Measurements from ENCODE around the gene SERPINB2. TPM values are rescaled to one million over a fixed set of nuclear protein-coding genes. Genes with fewer than 3 reads are reported as not detected.
A peak's percentile ranks its signal among the peaks of the same experiment; 100 is the strongest.
"Not testable (repeated sequence)": the region's sequence is repeated elsewhere in the genome, so short reads cannot be mapped to it uniquely, and the experiment has no call there.

Gene SERPINB2
- total RNA-seq, 3 donors from 2014 or later (not counting 1 experiment from before 2014, with no cell fraction given) = 1.4 to 9.0 TPM; not detected in 1

DNA sequence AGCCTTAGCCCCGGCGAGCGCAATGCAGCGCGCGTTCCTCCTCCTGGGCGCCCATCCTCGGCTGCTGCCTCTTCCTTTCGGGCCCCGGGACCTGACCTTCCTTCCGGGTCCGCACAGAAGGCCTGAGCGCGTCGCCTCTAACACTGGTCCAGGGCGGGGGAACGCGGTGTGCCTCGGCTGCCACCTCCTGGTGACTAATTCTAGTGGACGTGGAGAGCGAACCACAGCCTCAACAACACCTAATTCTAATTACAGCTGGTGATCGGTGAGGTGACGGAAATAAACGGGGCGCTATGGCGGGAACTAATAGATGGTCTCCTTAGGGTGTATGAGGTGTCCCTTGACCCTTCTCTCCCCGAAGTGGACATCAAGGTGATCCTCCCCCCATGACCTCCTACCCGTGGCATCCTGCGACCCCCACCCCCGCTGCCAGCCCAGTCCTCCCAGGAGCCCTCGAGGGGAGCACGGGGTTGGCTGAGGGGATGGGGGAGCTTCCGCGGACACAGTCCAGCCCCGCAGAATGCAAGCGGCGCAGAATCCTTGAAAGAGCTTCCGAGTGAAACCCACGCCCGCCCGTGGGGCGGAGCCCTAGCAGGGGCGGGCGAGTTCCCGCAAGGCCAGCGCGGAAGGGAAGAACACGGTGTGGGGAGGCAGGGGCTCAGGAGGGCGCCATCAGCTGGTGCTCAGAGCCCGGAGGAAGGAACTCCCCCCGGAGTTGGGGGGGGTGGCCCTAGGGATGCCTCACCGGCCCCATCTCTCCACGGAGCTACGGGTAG, 48.8 kb downstream of the SERPINB2 start:
- Mint-ChIP-seq H3K27ac (peak overlapping the region in 1 of 2 donors; percentile 44), H3K27me3 (ENCODE audit: low read depth in 2 of 2) (no peaks in the 10 kb centered on the region), H3K36me3 (no peaks in the 10 kb centered on the region), H3K9me3 (no peaks in the 10 kb centered on the region), H3K4me3 (peak overlapping the region; percentile 77), H3K4me1 (peaks cover 5 to 7% of the 10 kb centered on the region in 2 donors)
- Histone ChIP-seq H3K4me3 (ENCODE audit: low read length) (peak overlapping the region; percentile 59), H3K27ac (ENCODE audit: low read length) (no peak overlapping the region), H3K4me1 (ENCODE audit: control insufficient read depth, insufficient read depth, low read length) (peaks cover 13% of the 10 kb centered on the region), H3K9me3 (ENCODE audit: control insufficient read depth, insufficient read depth, low read length) (no peaks in the 10 kb centered on the region), H3K27me3 (ENCODE audit: control insufficient read depth, insufficient read depth, low read length) (no peaks in the 10 kb centered on the region), H3K36me3 (ENCODE audit: control insufficient read depth, insufficient read depth, low read length) (no peaks in the 10 kb centered on the region)
- peak; percentile 41 for TF ChIP-seq CTCF (IDR thresholded peaks at IDR 0.05)
- intact Hi-C loops (cut with micrococcal nuclease) = loop anchor here (1.0 kb wide), 1 partner anchor 418 kb away; no protein-coding TSS in a partner anchor
- peak; percentile 89 to 94 (median 90) for ATAC-seq
- WGBS (ENCODE audit: insufficient coverage) = under 1% methylated on average over 45 of the region's 54 CpGs
- peak; percentile 46 to 75 for DNase-seq

DNA sequence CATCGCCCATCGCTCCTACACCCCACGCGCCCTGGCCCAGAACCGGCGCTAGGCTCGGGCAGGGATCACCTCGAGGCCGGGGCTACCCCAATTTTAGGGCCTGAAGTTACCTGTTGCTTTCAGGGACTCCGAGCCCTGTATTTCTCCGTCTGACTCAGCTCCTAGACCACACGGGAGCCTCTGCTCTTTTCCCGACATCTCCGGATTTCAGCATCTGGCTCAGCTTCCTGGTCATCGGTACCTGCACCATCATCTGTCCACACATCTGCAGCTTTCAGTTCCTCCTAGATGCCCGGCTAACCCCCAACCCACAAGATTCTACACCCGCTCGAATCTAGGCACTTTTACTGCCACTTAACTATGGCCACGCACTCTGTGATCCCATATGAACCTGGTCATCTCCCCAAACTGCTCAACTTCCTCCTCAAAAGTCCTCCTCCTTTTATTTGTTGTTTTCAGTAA, 49.5 kb downstream of the SERPINB2 start:
- Histone ChIP-seq H3K4me1 (ENCODE audit: control insufficient read depth, insufficient read depth, low read length) (peaks cover 13% of the 10 kb centered on the region), H3K9me3 (ENCODE audit: control insufficient read depth, insufficient read depth, low read length) (no peaks in the 10 kb centered on the region), H3K4me3 (ENCODE audit: low read length) (peak overlapping the region; percentile 59), H3K27ac (ENCODE audit: low read length) (no peak overlapping the region), H3K27me3 (ENCODE audit: control insufficient read depth, insufficient read depth, low read length) (no peaks in the 10 kb centered on the region), H3K36me3 (ENCODE audit: control insufficient read depth, insufficient read depth, low read length) (no peaks in the 10 kb centered on the region)
- intact Hi-C loops (cut with micrococcal nuclease) = loop anchor here (1.0 kb wide), 1 partner anchor 419 kb away; no protein-coding TSS in a partner anchor
- H3K36me3 Mint-ChIP-seq = no peaks in the 10 kb centered on the region
- no peaks in the 10 kb centered on the region for H3K27me3 Mint-ChIP-seq (ENCODE audit: low read depth in 2 of 2)
- no peak overlapping the region for H3K4me3 Mint-ChIP-seq
- no peak for TF ChIP-seq CTCF (IDR thresholded peaks at IDR 0.05)
- ATAC-seq = no peak
- DNase-seq = no peak
- 53% methylated on average over 19 of the region's 19 CpGs for WGBS (ENCODE audit: insufficient coverage)
- H3K27ac Mint-ChIP-seq = no peak overlapping the region
- no peaks in the 10 kb centered on the region for H3K9me3 Mint-ChIP-seq
- peaks cover 5 to 7% of the 10 kb centered on the region in 2 donors for H3K4me1 Mint-ChIP-seq

GRCh38 chr18:63940008-63940407, 52.5 kb downstream of the SERPINB2 start:
- peaks cover 5 to 7% of the 10 kb centered on the region in 2 donors for H3K4me1 Mint-ChIP-seq
- no peak overlapping the region for H3K4me3 Mint-ChIP-seq
- H3K27me3 ChIP-seq (ENCODE audit: control insufficient read depth, insufficient read depth, low read length) = no peaks in the 10 kb centered on the region
- H3K9me3 Mint-ChIP-seq = no peaks in the 10 kb centered on the region
- H3K4me1 ChIP-seq (ENCODE audit: control insufficient read depth, insufficient read depth, low read length) = peaks cover 13% of the 10 kb centered on the region
- H3K36me3 Mint-ChIP-seq = no peaks in the 10 kb centered on the region
- ATAC-seq (no peak), DNase-seq (no peak)
- H3K27me3 Mint-ChIP-seq (ENCODE audit: low read depth in 2 of 2) = peaks cover 19 to 24% of the 10 kb centered on the region in 2 donors
- H3K36me3 ChIP-seq (ENCODE audit: control insufficient read depth, insufficient read depth, low read length) = no peaks in the 10 kb centered on the region
- H3K27ac Mint-ChIP-seq = no peak overlapping the region
- intact Hi-C loops (cut with micrococcal nuclease) = no loop called here
- 93% methylated on average over 8 of the region's 8 CpGs for WGBS (ENCODE audit: insufficient coverage)
- TF ChIP-seq CTCF (IDR thresholded peaks at IDR 0.05) = no peak
- no peak overlapping the region for H3K4me3 ChIP-seq (ENCODE audit: low read length)
- no peak overlapping the region for H3K27ac ChIP-seq (ENCODE audit: low read length)
- no peaks in the 10 kb centered on the region for H3K9me3 ChIP-seq (ENCODE audit: control insufficient read depth, insufficient read depth, low read length)

GRCh38 chr18:63940543-63941050, 53.1 kb downstream of the SERPINB2 start:
- H3K27me3 ChIP-seq (ENCODE audit: control insufficient read depth, insufficient read depth, low read length); DNase-seq; H3K36me3 ChIP-seq (ENCODE audit: control insufficient read depth, insufficient read depth, low read length); H3K36me3 Mint-ChIP-seq; H3K9me3 ChIP-seq (ENCODE audit: control insufficient read depth, insufficient read depth, low read length); H3K4me3 Mint-ChIP-seq; H3K27ac Mint-ChIP-seq; H3K27ac ChIP-seq (ENCODE audit: low read length); H3K9me3 Mint-ChIP-seq; ATAC-seq; H3K4me1 Mint-ChIP-seq; H3K4me3 ChIP-seq (ENCODE audit: low read length); intact Hi-C loops (cut with micrococcal nuclease): not testable (repeated sequence)
- 93% methylated on average over 17 of the region's 17 CpGs for WGBS (ENCODE audit: insufficient coverage)
- H3K4me1 ChIP-seq (ENCODE audit: control insufficient read depth, insufficient read depth, low read length) = peaks cover 13% of the 10 kb centered on the region
- peaks cover 20 to 24% of the 10 kb centered on the region in 2 donors for H3K27me3 Mint-ChIP-seq (ENCODE audit: low read depth in 2 of 2)

Measured in natural killer cell (primary cell).